Measurements from ENCODE around the gene PI4K2A. TPM values are rescaled to one million over a fixed set of nuclear protein-coding genes. Genes with fewer than 3 reads are reported as not detected.

PI4K2A gene
- total RNA-seq, 4 donors from 2014 or later = 14.1 to 35.9 (median 18.5) TPM

- TF ChIP-seq CTCF (IDR thresholded peaks at IDR 0.05; ENCODE audit: low read depth) = no peak
These were observed 47.6 kb downstream of the PI4K2A start for GRCh38 chr10:97687785-97688781.

GRCh38 chr10:97689559-97690020 is 49.1 kb downstream of the PI4K2A start:
- TF ChIP-seq CTCF (IDR thresholded peaks at IDR 0.05; ENCODE audit: low read depth) = no peak

GRCh38 chr10:97690133-97690532 is 49.7 kb downstream of the PI4K2A start:
- no peak for TF ChIP-seq CTCF (IDR thresholded peaks at IDR 0.05; ENCODE audit: low read depth)

GRCh38 chr10:97701438-97702069 is 61.1 kb downstream of the PI4K2A start:
- TF ChIP-seq CTCF (IDR thresholded peaks at IDR 0.05; ENCODE audit: low read depth) = no peak

GRCh38 chr10:97703398-97704067 is 63.1 kb downstream of the PI4K2A start:
- TF ChIP-seq CTCF (IDR thresholded peaks at IDR 0.05; ENCODE audit: low read depth) = no peak

- TF ChIP-seq CTCF (IDR thresholded peaks at IDR 0.05; ENCODE audit: low read depth) = no peak
These were observed 63.9 kb downstream of the PI4K2A start for GRCh38 chr10:97704341-97704740.
